ENCODE results near the gene GNG14. TPM values are rescaled to one million over a fixed set of nuclear protein-coding genes. Genes with fewer than 3 reads are reported as not detected.

GNG14 gene
- total and polyA plus RNA-seq, 10 of the 15 experiments (the other 5 are each of a cell fraction or from before 2014, with no cell fraction given), result not detected

GRCh38 chr19:12669270-12670158 lies 18.3 kb upstream of the GNG14 start:
- peaks cover 8 to 15% of the 10 kb centered on the region in 2 experiments for H3K36me3 ChIP-seq (ENCODE audit: control insufficient read depth in 2 of 2, insufficient read depth in 2 of 2, low read length in 1 of 2)
- BruUV-seq (replicated peaks), result TSS peak; percentile 71
- ATAC-seq (peak; percentile 39), FAIRE-seq (peak; percentile 97), DNase-seq (ENCODE audit: low read depth, low spot score) (peak; percentile 72)
- H3K4me1 ChIP-seq (ENCODE audit: control insufficient read depth, insufficient read depth, low read length), result peaks cover 26% of the 10 kb centered on the region
- H3K4me2 ChIP-seq (ENCODE audit: control insufficient read depth, insufficient read depth), result peak overlapping the region; percentile 60
- H3K4me3 ChIP-seq, result peak overlapping the region; percentile 92
- in situ Hi-C loops (cut with MboI), result loop anchor here (5.0 kb wide), 1 partner anchor 107 kb away; no protein-coding TSS in a partner anchor
- peak overlapping the region; percentile 99 for H3K9ac ChIP-seq (ENCODE audit: control insufficient read depth, insufficient read depth, low read length)
- ChIA-PET CTCF (interaction anchor here (0.6 to 2.3 kb wide), 4 partner anchors 12 to 106 kb away, joined by 3 to 11 read pairs (median 4); partner anchors contain the start of genes DHPS, ZNF490 and ZNF791), POLR2A (interaction anchor here (0.6 to 1.8 kb wide), 4 partner anchors 18 to 65 kb away, joined by 3 to 4 read pairs (median 3); partner anchors contain the start of genes TRIR, ZNF490 and ZNF791), SMC1A (ENCODE audit: uncharacterized antibody, unreplicated experiment) (interaction anchor here (0.6 to 1.3 kb wide), 5 partner anchors 12 to 270 kb away, joined by 3 to 4 read pairs (median 3); partner anchors contain the start of genes DHPS, ZNF490 and ZNF791), RAD21 (ENCODE audit: unreplicated experiment) (interaction anchor here (0.5 to 1.1 kb wide), 5 partner anchors 12 to 745 kb away, joined by 3 to 4 read pairs (median 3); partner anchors contain the start of genes DHPS, ZNF490 and ZNF791)
- H3K27me3 ChIP-seq (replicated peaks in 1 of 2; ENCODE audit: control insufficient read depth in 2 of 2, insufficient read depth in 2 of 2, low read length in 1 of 2), result no peaks in the 10 kb centered on the region
- peaks cover 48% of the 10 kb centered on the region for H3K79me2 ChIP-seq (ENCODE audit: control insufficient read depth, insufficient read depth, low read length)
- no peaks in the 10 kb centered on the region for H4K20me1 ChIP-seq (ENCODE audit: control insufficient read depth, insufficient read depth)
- no peaks in the 10 kb centered on the region for H3K9me3 ChIP-seq (replicated peaks; ENCODE audit: control insufficient read depth, insufficient read depth, low read length)
- H3K27ac ChIP-seq (ENCODE audit: control insufficient read depth, insufficient read depth), result peak overlapping the region; percentile 100
- intact Hi-C loops (cut with micrococcal nuclease; ENCODE audit: unreplicated experiment), result loop anchor here (5.0 kb wide), 1 partner anchor 467 kb away; no protein-coding TSS in a partner anchor
- H2AFZ ChIP-seq (ENCODE audit: control insufficient read depth, low read depth, low read length), result peak overlapping the region; percentile 99
- 1% methylated on average over 64 of the region's 64 CpGs for WGBS (ENCODE audit: insufficient coverage, insufficient replicate concordance, low lambda C conversion rate, missing lambda C conversion rate)
- TF ChIP-seq ASH2L (IDR thresholded peaks at IDR 0.05; ENCODE audit: borderline replicate concordance, low read depth) (no peak; the same call in 1 of the 2 replicates), ZNF207 (IDR thresholded peaks at IDR 0.05; ENCODE audit: borderline replicate concordance) (peak; percentile 95), TCF7 (IDR thresholded peaks at IDR 0.05; ENCODE audit: borderline replicate concordance) (no peak), PBX3 (IDR thresholded peaks at IDR 0.05; ENCODE audit: insufficient replicate concordance, low read depth, low read length) (no peak), NBN (IDR thresholded peaks at IDR 0.05) (peak; percentile 95; the same call in 1 of the 2 replicates), RELB (IDR thresholded peaks at IDR 0.05; ENCODE audit: low read depth) (peak; percentile 99), ZNF592 (IDR thresholded peaks at IDR 0.05) (no peak), POLR2AphosphoS5 (IDR thresholded peaks at IDR 0.05; ENCODE audit: low read length) (peak; percentile 81; the same call in 1 of the 2 replicates), RUNX3 (IDR thresholded peaks at IDR 0.05; ENCODE audit: low read length) (peak; percentile 64), IKZF1 (conservative IDR thresholded peaks at IDR 0.05) (peak; percentile 93), ETV6 (conservative IDR thresholded peaks at IDR 0.05 in 1 of 2, IDR thresholded peaks at IDR 0.05 in 1 of 2; ENCODE audit: borderline replicate concordance in 1 of 2, low read depth in 1 of 2) (no peak; a peak in 1 of 4 replicates), MTA3 (IDR thresholded peaks at IDR 0.05; ENCODE audit: borderline replicate concordance, low read length) (no peak), NFYA (IDR thresholded peaks at IDR 0.05; ENCODE audit: borderline replicate concordance, low read depth, low read length) (no peak), CHD4 (IDR thresholded peaks at IDR 0.05) (no peak), SMAD1 (IDR thresholded peaks at IDR 0.05; ENCODE audit: low read depth, partially characterized antibody) (no peak)
